B cell (primary cell): ENCODE data around the gene ZNF691. TPM values are rescaled to one million over a fixed set of nuclear protein-coding genes. Genes with fewer than 3 reads are reported as not detected.
"Not testable (repeated sequence)": the region's sequence is repeated elsewhere in the genome, so short reads cannot be mapped to it uniquely, and the experiment has no call there.

Experiments
- ATAC-seq: fragments of 200-7000 bp; cut with Tn5 transposase; one replicate; pipeline ENCODE4 v1.10.0; 2021; ENCODE audit warnings: low read depth, mild to moderate bottlenecking, moderate number of reproducible peaks, moderate library complexity
- CTCF ChIA-PET: fragments of 350-600 bp; sonication (Branson Sonifier 250); formaldehyde crosslinking; loops from one replicate; lab custom pipeline; 2021; ENCODE audit warnings: antibody characterized with exemption, inconsistent platforms; lab: Charles Lee
- POLR2A ChIA-PET: fragments of 350-600 bp; sonication (Branson Sonifier 250); formaldehyde crosslinking; loops from one replicate; lab custom pipeline; 2021; ENCODE audit warnings: antibody characterized with exemption; lab: Charles Lee
- DNase-seq: peaks from one replicate; pipeline ENCODE4 v3.0.0; 2013
- H2AFZ ChIP-seq: 2 replicates; pipeline ENCODE4 v1.6.1; 2012; ENCODE audit warnings: mild to moderate bottlenecking, low read depth, low read length; ENCODE audit not compliant: insufficient read depth, poor library complexity, severe bottlenecking
- H3K27ac ChIP-seq, 2 donors: 1 replicate in 1 of 2; 2 replicates in 1 of 2; pipeline ENCODE4 v1.5.1; 2012 to 2013; ENCODE audit warnings: low read length in 2 of 2, mild to moderate bottlenecking in 2 of 2, moderate library complexity in 1 of 2
- H3K27me3 ChIP-seq, 4 experiments: fragments of 200-600 bp in 1 of 4; sonication (generic) in 1 of 4; replicated peaks in 1 of 4; 1 replicate in 2 of 4; 2 replicates in 2 of 4; pipeline versions ENCODE4 v1.6.1 to v1.7.0; 2013 to 2016; ENCODE audit warnings: low read length in 3 of 4, mild to moderate bottlenecking in 2 of 4, mixed read lengths in 1 of 4, moderate library complexity in 1 of 4; ENCODE audit not compliant: insufficient read depth in 4 of 4, control insufficient read depth in 3 of 4; ENCODE audit errors: control extremely low read depth in 1 of 4
- H3K36me3 ChIP-seq, 2 experiments: replicated peaks in 1 of 2; 1 replicate in 1 of 2; 2 replicates in 1 of 2; pipeline versions ENCODE4 v1.6.1 to v1.7.1; 2013; ENCODE audit warnings: low read length in 1 of 2; ENCODE audit not compliant: insufficient read depth in 2 of 2, control insufficient read depth in 1 of 2; ENCODE audit errors: control extremely low read depth in 1 of 2, extremely low read depth in 1 of 2
- H3K4me1 ChIP-seq, 2 donors: fragments of 200-600 bp in 1 of 2; sonication (generic) in 1 of 2; 1 replicate in 1 of 2; 2 replicates in 1 of 2; pipeline versions ENCODE4 v1.5.1 to v1.6.1; 2013 to 2017; ENCODE audit warnings: low read length in 2 of 2; ENCODE audit not compliant: control insufficient read depth in 2 of 2, insufficient read depth in 2 of 2
- H3K4me2 ChIP-seq: replicated peaks from 2 replicates; pipeline ENCODE3; 2012; ENCODE audit warnings: mild to moderate bottlenecking, low read depth, low read length; ENCODE audit not compliant: poor library complexity, severe bottlenecking
- H3K4me3 ChIP-seq, 5 experiments: fragments of 200-600 bp in 1 of 5; sonication (generic) in 1 of 5; 1 replicate in 3 of 5; 2 replicates in 2 of 5; pipeline versions ENCODE4 v1.5.1 to v1.7.0; 2011 to 2016; ENCODE audit warnings: low read length in 4 of 5, mild to moderate bottlenecking in 4 of 5, low read depth in 2 of 5, control low read depth in 1 of 5, moderate library complexity in 1 of 5; ENCODE audit not compliant: insufficient read depth in 1 of 5; ENCODE audit errors: control extremely low read depth in 1 of 5, extremely low read depth in 1 of 5
- H3K79me2 ChIP-seq: fragments of 200-600 bp; sonication (generic); one replicate; pipeline ENCODE4 v1.6.0; 2016; ENCODE audit warnings: low read length; ENCODE audit not compliant: control insufficient read depth, insufficient read depth
- H3K9ac ChIP-seq: fragments of 200-600 bp; sonication (generic); 2 replicates; pipeline ENCODE4 v1.6.1; 2017; ENCODE audit warnings: mild to moderate bottlenecking, low read length, moderate library complexity
- H3K9me3 ChIP-seq, 3 donors: one replicate each; pipeline versions ENCODE4 v1.6.1 to v1.7.1; 2013; ENCODE audit warnings: low read length in 2 of 3; ENCODE audit not compliant: control insufficient read depth in 2 of 3, insufficient read depth in 1 of 3; ENCODE audit errors: control extremely low read depth in 1 of 3
- H4K20me1 ChIP-seq: 2 replicates; pipeline ENCODE4 v1.6.0; 2012; ENCODE audit warnings: mild to moderate bottlenecking, low read length; ENCODE audit not compliant: insufficient read depth, control insufficient read depth, poor library complexity, severe bottlenecking
- H3K27ac Mint-ChIP-seq: one replicate; pipeline ENCODE4 v1.8.0; 2021; ENCODE audit warnings: mixed read lengths
- H3K27me3 Mint-ChIP-seq: one replicate; pipeline ENCODE4 v1.8.0; 2021; ENCODE audit warnings: mixed read lengths
- H3K4me1 Mint-ChIP-seq: one replicate; pipeline ENCODE4 v1.8.0; 2021; ENCODE audit warnings: mixed read lengths
- H3K4me3 Mint-ChIP-seq: one replicate; pipeline ENCODE4 v1.8.0; 2021; ENCODE audit warnings: mixed read lengths
- H3K9me3 Mint-ChIP-seq: one replicate; pipeline ENCODE4 v1.8.0; 2022; ENCODE audit warnings: mixed read lengths; ENCODE audit not compliant: insufficient read depth
- EZH2 ChIP-seq: IDR thresholded peaks from 2 replicates; pipeline ENCODE4 v1.6.1; 2012; ENCODE audit warnings: borderline replicate concordance, low read depth, mild to moderate bottlenecking, moderate library complexity, low read length; ENCODE audit not compliant: insufficient read depth, poor library complexity, severe bottlenecking
- WGBS: methylation state at CpG from one replicate; pipeline ENCODE4 v1.1.5; 2013; ENCODE audit warnings: missing lambda C conversion rate; ENCODE audit not compliant: insufficient coverage; 5-methylcytosine and 5-hydroxymethylcytosine counted together
- intact Hi-C: fragments of 100-400 bp; cut with micrococcal nuclease; formaldehyde crosslinking; loops from one replicate; pipeline ENCODE4 v1.10.0; 2022
- polyA plus RNA-seq: library from polyadenylated mRNA; depleted of rRNA; stranded (reverse); fragments of >200 nt; gene quantifications from 2 replicates; pipeline ENCODE4 v1.2.3, GENCODE V29; 2012
- total RNA-seq, 2 donors: library from RNA; stranded (reverse); fragments of 120-200 nt in 1 of 2; gene quantifications; 1 replicate in 1 of 2; 2 replicates in 1 of 2; pipeline versions ENCODE4 v1.2.3 to v1.2.4, GENCODE V29; 2013 to 2022
- TF ChIP-seq, protein P1 (sequence below): fragments of 200-600 bp; IDR thresholded peaks from one replicate; pipeline ENCODE4 v1.8.0; 2022; ENCODE audit warnings: antibody characterized with exemption, mild to moderate bottlenecking

Gene ZNF691
- total and polyA plus RNA-seq, 2 donors (not counting 1 experiment from before 2014, with no cell fraction given): 12.4 to 17.1 TPM

DNA sequence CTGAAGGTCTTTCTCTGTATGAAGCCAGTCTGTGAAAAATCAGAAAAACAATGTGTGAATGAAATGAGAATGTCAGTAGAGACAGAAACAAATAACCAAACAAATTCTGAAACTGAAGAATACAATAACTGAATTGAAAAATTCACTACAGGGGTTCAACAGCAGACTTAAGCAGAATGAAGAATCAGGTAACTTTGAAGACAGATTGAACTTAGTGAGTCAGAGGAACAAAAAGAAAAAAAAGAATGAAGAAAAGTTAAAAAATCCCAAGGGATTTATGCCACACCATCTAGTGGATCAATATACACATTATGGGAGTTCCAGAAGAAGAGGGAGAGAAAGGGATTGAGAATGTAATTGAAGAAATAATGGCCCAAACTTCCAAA, 14.6 kb downstream of the ZNF691 start:
- ChIA-PET CTCF (no interaction called here), POLR2A (no interaction called here)
- Mint-ChIP-seq H3K27ac (no peak overlapping the region), H3K4me3 (no peak overlapping the region), H3K4me1 (no peaks in the 10 kb centered on the region), H3K27me3 (peaks cover 33% of the 10 kb centered on the region), H3K9me3 (no peaks in the 10 kb centered on the region)
- H4K20me1 ChIP-seq: no peaks in the 10 kb centered on the region
- DNase-seq (no peak), ATAC-seq (no peak)
- peaks cover 0 to 19% (median 10%) of the 10 kb centered on the region in 4 experiments for H3K27me3 ChIP-seq
- H3K79me2 ChIP-seq: no peaks in the 10 kb centered on the region
- no peak overlapping the region for H3K4me2 ChIP-seq
- no peak for TF ChIP-seq EZH2
- TF ChIP-seq, protein P1, sequence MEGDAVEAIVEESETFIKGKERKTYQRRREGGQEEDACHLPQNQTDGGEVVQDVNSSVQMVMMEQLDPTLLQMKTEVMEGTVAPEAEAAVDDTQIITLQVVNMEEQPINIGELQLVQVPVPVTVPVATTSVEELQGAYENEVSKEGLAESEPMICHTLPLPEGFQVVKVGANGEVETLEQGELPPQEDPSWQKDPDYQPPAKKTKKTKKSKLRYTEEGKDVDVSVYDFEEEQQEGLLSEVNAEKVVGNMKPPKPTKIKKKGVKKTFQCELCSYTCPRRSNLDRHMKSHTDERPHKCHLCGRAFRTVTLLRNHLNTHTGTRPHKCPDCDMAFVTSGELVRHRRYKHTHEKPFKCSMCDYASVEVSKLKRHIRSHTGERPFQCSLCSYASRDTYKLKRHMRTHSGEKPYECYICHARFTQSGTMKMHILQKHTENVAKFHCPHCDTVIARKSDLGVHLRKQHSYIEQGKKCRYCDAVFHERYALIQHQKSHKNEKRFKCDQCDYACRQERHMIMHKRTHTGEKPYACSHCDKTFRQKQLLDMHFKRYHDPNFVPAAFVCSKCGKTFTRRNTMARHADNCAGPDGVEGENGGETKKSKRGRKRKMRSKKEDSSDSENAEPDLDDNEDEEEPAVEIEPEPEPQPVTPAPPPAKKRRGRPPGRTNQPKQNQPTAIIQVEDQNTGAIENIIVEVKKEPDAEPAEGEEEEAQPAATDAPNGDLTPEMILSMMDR: no peak
- H2AFZ ChIP-seq: no peak overlapping the region
- no peak overlapping the region for H3K4me3 ChIP-seq
- H3K36me3 ChIP-seq: no peaks in the 10 kb centered on the region
- H3K9me3 ChIP-seq: peaks cover 0 to 12% (median 8%) of the 10 kb centered on the region in 3 donors
- H3K9ac ChIP-seq: no peak overlapping the region
- no peaks in the 10 kb centered on the region for H3K4me1 ChIP-seq
- H3K27ac ChIP-seq: no peak overlapping the region
- intact Hi-C loops: no loop called here

DNA sequence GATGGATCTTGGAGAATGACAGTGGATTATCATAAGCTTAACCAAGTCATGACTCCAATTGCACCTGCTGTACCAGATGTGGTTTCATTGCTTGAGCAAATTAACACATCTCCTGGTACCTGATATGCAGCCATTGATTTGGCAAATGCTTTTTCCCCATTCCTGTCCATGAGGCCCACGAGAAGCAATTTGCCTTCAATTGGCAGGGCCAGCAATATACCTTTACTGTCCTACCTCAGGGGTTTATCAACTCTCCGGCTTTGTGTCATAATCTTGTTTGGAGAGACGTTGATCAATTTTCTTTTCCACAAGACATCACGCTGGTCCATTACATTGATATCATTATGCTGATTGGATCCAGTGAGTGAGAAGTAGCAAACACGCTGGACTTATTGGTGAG, 20.1 kb downstream of the ZNF691 start:
- Histone ChIP-seq H4K20me1 (no peaks in the 10 kb centered on the region), H3K36me3 (no peaks in the 10 kb centered on the region), H3K9ac (no peak overlapping the region), H3K79me2 (no peaks in the 10 kb centered on the region), H3K4me2 (no peak overlapping the region), H2AFZ (no peak overlapping the region), H3K4me3 (no peak overlapping the region), H3K9me3 (no peaks in the 10 kb centered on the region), H3K27ac (no peak overlapping the region), H3K27me3 (peaks cover 0 to 7% (median 2%) of the 10 kb centered on the region in 4 experiments), H3K4me1 (no peaks in the 10 kb centered on the region)
- TF ChIP-seq, protein P1: no peak
- TF ChIP-seq EZH2: no peak
- intact Hi-C loops: no loop called here
- no CpG with 5 or more reads among the region's 5 CpGs for WGBS
- ATAC-seq: no peak
- CTCF ChIA-PET: no interaction called here
- POLR2A ChIA-PET: no interaction called here
- Mint-ChIP-seq H3K27me3 (peaks cover 25% of the 10 kb centered on the region), H3K27ac (no peak overlapping the region), H3K4me3 (no peak overlapping the region), H3K9me3 (no peaks in the 10 kb centered on the region), H3K4me1 (no peaks in the 10 kb centered on the region)
- DNase-seq: no peak

DNA sequence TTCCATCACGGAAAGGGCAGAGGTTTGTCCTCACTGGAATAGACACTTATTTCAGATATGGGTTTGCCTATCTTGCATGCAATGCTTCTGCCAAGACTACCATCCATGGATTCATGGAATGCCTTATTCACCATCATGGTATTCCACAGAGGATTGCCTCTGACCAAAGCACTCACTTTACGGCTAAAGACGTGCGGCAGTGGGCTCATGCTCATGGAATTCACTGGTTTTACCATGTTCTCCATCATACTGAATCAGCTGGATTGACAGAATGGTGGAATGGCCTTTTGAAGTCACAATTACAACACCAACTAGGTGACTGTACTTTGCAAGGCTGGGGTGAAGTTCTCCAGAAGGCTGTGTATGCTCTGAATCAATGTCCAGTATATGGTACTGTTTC, 22.1 kb downstream of the ZNF691 start:
- H3K4me3 Mint-ChIP-seq, DNase-seq, intact Hi-C loops, H3K9me3 ChIP-seq, H3K4me2 ChIP-seq, H2AFZ ChIP-seq, H3K4me1 ChIP-seq, H3K9me3 Mint-ChIP-seq, H3K27ac Mint-ChIP-seq, ATAC-seq, H3K27me3 ChIP-seq, H3K79me2 ChIP-seq, H3K4me1 Mint-ChIP-seq, H4K20me1 ChIP-seq, H3K36me3 ChIP-seq, CTCF ChIA-PET, H3K27ac ChIP-seq, H3K4me3 ChIP-seq, H3K9ac ChIP-seq, POLR2A ChIA-PET: not testable (repeated sequence)
- peaks cover 12% of the 10 kb centered on the region for H3K27me3 Mint-ChIP-seq
- 100% methylated on average over 1 of the region's 4 CpGs for WGBS
